ENCODE results near the gene IDS.

GRCh38 chrX:149511081-149511480, 6.0 kb upstream of the IDS start:
- TF ChIP-seq, protein P1, sequence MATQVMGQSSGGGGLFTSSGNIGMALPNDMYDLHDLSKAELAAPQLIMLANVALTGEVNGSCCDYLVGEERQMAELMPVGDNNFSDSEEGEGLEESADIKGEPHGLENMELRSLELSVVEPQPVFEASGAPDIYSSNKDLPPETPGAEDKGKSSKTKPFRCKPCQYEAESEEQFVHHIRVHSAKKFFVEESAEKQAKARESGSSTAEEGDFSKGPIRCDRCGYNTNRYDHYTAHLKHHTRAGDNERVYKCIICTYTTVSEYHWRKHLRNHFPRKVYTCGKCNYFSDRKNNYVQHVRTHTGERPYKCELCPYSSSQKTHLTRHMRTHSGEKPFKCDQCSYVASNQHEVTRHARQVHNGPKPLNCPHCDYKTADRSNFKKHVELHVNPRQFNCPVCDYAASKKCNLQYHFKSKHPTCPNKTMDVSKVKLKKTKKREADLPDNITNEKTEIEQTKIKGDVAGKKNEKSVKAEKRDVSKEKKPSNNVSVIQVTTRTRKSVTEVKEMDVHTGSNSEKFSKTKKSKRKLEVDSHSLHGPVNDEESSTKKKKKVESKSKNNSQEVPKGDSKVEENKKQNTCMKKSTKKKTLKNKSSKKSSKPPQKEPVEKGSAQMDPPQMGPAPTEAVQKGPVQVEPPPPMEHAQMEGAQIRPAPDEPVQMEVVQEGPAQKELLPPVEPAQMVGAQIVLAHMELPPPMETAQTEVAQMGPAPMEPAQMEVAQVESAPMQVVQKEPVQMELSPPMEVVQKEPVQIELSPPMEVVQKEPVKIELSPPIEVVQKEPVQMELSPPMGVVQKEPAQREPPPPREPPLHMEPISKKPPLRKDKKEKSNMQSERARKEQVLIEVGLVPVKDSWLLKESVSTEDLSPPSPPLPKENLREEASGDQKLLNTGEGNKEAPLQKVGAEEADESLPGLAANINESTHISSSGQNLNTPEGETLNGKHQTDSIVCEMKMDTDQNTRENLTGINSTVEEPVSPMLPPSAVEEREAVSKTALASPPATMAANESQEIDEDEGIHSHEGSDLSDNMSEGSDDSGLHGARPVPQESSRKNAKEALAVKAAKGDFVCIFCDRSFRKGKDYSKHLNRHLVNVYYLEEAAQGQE (IDR thresholded peaks at IDR 0.05; ENCODE audit: low read depth) = no peak
- TF ChIP-seq YY1 (IDR thresholded peaks at IDR 0.05; ENCODE audit: low read depth) (no peak), ZBTB7A (IDR thresholded peaks at IDR 0.05; ENCODE audit: low read depth) (no peak), CREB1 (IDR thresholded peaks at IDR 0.05; ENCODE audit: low read depth) (no peak), MAX (IDR thresholded peaks at IDR 0.05) (no peak), RAD21 (IDR thresholded peaks at IDR 0.05; ENCODE audit: low read depth) (no peak), CEBPB (IDR thresholded peaks at IDR 0.05) (no peak), TEAD4 (IDR thresholded peaks at IDR 0.05) (no peak)

All from Ishikawa (cell line).